IPS-NIHi7 (cell line): ENCODE data around the gene ARHGAP26.
A peak's percentile ranks its signal among the peaks of the same experiment; 100 is the strongest.

Experiments used
- DNase-seq: peaks from one replicate; pipeline ENCODE4 v3.0.0; 2012; ENCODE audit warnings: mixed read lengths; ENCODE audit errors: extremely low spot score

ARHGAP26 gene

GRCh38 chr5:143239882-143240518 is 469.8 kb downstream of the ARHGAP26 start:
- DNase-seq = no peak

GRCh38 chr5:143241892-143242291 is 471.7 kb downstream of the ARHGAP26 start:
- DNase-seq = no peak

GRCh38 chr5:143243103-143243502 is 472.9 kb downstream of the ARHGAP26 start:
- DNase-seq = no peak

- DNase-seq = peak; percentile 31
These were observed 474.0 kb downstream of the ARHGAP26 start for GRCh38 chr5:143244000-143244736.

GRCh38 chr5:143244990-143245389 is 474.8 kb downstream of the ARHGAP26 start:
- DNase-seq = no peak

GRCh38 chr5:143245929-143246561 is 475.9 kb downstream of the ARHGAP26 start:
- no peak for DNase-seq

- DNase-seq = no peak
These were observed 477.1 kb downstream of the ARHGAP26 start for GRCh38 chr5:143247134-143247815.

GRCh38 chr5:143248391-143248790 is 478.2 kb downstream of the ARHGAP26 start:
- no peak for DNase-seq

GRCh38 chr5:143248822-143249579 is 478.8 kb downstream of the ARHGAP26 start:
- no peak for DNase-seq

- no peak for DNase-seq
These were observed 479.7 kb downstream of the ARHGAP26 start for GRCh38 chr5:143249851-143250250.

- no peak for DNase-seq
These were observed 481.0 kb downstream of the ARHGAP26 start for GRCh38 chr5:143251190-143251589.

- no peak for DNase-seq
These were observed 481.8 kb downstream of the ARHGAP26 start for GRCh38 chr5:143251946-143252345.

GRCh38 chr5:143254819-143255218 is 484.6 kb downstream of the ARHGAP26 start:
- no peak for DNase-seq

- DNase-seq = no peak
These were observed 488.5 kb downstream of the ARHGAP26 start for GRCh38 chr5:143258559-143259253.

GRCh38 chr5:143259254-143259605 is 489.1 kb downstream of the ARHGAP26 start:
- DNase-seq = no peak

- no peak for DNase-seq
These were observed 491.7 kb downstream of the ARHGAP26 start for GRCh38 chr5:143261748-143262392.

GRCh38 chr5:143262393-143263174 is 492.4 kb downstream of the ARHGAP26 start:
- no peak for DNase-seq

GRCh38 chr5:143263272-143263810 is 493.2 kb downstream of the ARHGAP26 start:
- DNase-seq = no peak

GRCh38 chr5:143265995-143266394 is 495.8 kb downstream of the ARHGAP26 start:
- DNase-seq = no peak
